Prostate gland (tissue), 2 donors: ENCODE measurements around the gene OR5A2. TPM values are rescaled to one million over a fixed set of nuclear protein-coding genes. Genes with fewer than 3 reads are reported as not detected.

Experiments used
- DNase-seq: peaks from one replicate; pipeline ENCODE4 v3.0.0-alpha.2; 2019; ENCODE audit warnings: low spot score
- H3K27ac ChIP-seq, 2 donors: fragments of 200-600 bp; sonication (generic); 2 replicates each; pipeline ENCODE4 v1.5.1; 2017 to 2019
- H3K27me3 ChIP-seq: fragments of 200-600 bp; sonication (generic); replicated peaks from 2 replicates; pipeline ENCODE4 v1.5.1; 2019; ENCODE audit not compliant: insufficient read depth
- H3K36me3 ChIP-seq, 2 donors: fragments of 200-600 bp; sonication (generic); 1 replicate in 1 of 2; 2 replicates in 1 of 2; pipeline versions ENCODE4 v1.5.1 to v1.8.1; 2017 to 2019
- H3K4me1 ChIP-seq: fragments of 200-600 bp; sonication (generic); replicated peaks from 2 replicates; pipeline ENCODE4 v1.5.1; 2019
- H3K4me3 ChIP-seq, 2 donors: fragments of 200-600 bp; sonication (generic); 2 replicates each; pipeline ENCODE4 v1.5.1; 2017 to 2019
- H3K9me3 ChIP-seq: fragments of 200-600 bp; sonication (generic); 2 replicates; pipeline ENCODE4 v1.5.1; 2017
- POLR2A ChIP-seq: fragments of 450-650 bp; IDR thresholded peaks from one replicate; pipeline ENCODE4 v1.6.1; 2016; ENCODE audit warnings: antibody characterized with exemption, mild to moderate bottlenecking
- POLR2AphosphoS5 ChIP-seq: sonication (generic); formaldehyde crosslinking; IDR thresholded peaks from one replicate; pipeline ENCODE4 v1.6.1; 2017; ENCODE audit warnings: antibody characterized with exemption
- whole genome bisulfite sequencing: methylation state at CpG from one replicate; pipeline ENCODE4 v1.1.5; 2018; 5-methylcytosine and 5-hydroxymethylcytosine counted together
- intact Hi-C: fragments of 100-400 bp; cut with DNase I; formaldehyde crosslinking; loops from one replicate; pipeline ENCODE4 v1.14.2; 2022
- total RNA-seq, 2 donors: library from RNA; depleted of rRNA; stranded (reverse); fragments of >200 nt; gene quantifications; one replicate each; pipeline ENCODE4 v1.1.0, GENCODE V29; 2016
- TF ChIP-seq, protein P1 (sequence below), 4 experiments: fragments of 200-600 bp in 2 of 4; fragments of 450-650 bp in 2 of 4; sonication (generic) in 2 of 4; IDR thresholded peaks; 1 replicate in 3 of 4; 2 replicates in 1 of 4; pipeline ENCODE4 v1.5.1; 2016 to 2019; ENCODE audit warnings: antibody characterized with exemption in 4 of 4, mild to moderate bottlenecking in 2 of 4, moderate library complexity in 2 of 4

OR5A2 gene
- total RNA-seq, 2 donors from 2014 or later: not detected

DNA sequence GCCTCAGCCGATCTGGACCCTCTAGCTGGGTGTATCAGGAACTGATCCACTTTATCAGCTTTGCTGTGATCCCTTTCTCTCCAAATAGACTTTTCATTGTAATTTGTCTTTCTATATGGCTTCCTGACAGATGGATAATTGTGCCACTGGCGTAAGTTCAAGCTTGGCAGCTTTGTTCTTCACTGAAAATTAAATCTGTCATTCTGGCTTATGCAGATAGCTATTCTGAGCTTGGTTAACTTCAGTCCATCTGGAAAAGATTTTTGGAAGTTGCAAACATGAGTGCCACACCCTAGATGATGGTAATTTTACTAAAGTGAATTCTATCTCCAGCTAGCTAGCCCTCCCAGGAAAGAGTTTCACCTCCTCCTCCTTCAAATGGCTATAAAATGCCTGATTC, 8.1 kb downstream of the OR5A2 start:
- H3K36me3 ChIP-seq: no peaks in the 10 kb centered on the region
- intact Hi-C loops: no loop called here
- no peaks in the 10 kb centered on the region for H3K4me1 ChIP-seq
- H3K4me3 ChIP-seq: no peak overlapping the region
- no peaks in the 10 kb centered on the region for H3K9me3 ChIP-seq
- no peak overlapping the region for H3K27ac ChIP-seq
- DNase-seq: no peak
- TF ChIP-seq POLR2A: no peak
- H3K27me3 ChIP-seq: no peaks in the 10 kb centered on the region
- WGBS: 72% methylated on average over 2 of the region's 2 CpGs

DNA sequence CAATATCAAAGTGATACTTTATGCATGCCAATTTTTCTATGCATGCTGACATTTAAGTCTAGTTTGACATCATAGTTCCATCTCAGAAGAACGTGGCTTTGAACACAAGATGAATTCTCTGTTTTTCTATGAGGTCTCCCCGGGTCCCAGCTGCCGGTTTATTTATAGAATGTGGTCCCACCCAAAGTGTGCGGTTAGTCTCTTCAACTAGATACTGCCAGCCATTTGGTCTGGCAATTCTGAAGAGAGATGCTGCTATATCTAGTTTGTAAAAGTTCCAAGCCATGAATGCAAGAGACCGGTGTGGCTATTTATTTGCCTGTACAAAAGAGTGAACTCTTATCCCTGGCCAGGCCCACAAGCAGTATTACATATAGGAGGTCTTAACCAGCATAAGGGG, 9.2 kb downstream of the OR5A2 start:
- 76% methylated on average over 5 of the region's 5 CpGs for WGBS
- no peak for DNase-seq
- Histone ChIP-seq H3K36me3 (no peaks in the 10 kb centered on the region), H3K9me3 (no peaks in the 10 kb centered on the region), H3K4me1 (no peaks in the 10 kb centered on the region), H3K27me3 (no peaks in the 10 kb centered on the region), H3K4me3 (no peak overlapping the region), H3K27ac (no peak overlapping the region)
- TF ChIP-seq POLR2AphosphoS5 (no peak), POLR2A (no peak)
- TF ChIP-seq, protein P1, sequence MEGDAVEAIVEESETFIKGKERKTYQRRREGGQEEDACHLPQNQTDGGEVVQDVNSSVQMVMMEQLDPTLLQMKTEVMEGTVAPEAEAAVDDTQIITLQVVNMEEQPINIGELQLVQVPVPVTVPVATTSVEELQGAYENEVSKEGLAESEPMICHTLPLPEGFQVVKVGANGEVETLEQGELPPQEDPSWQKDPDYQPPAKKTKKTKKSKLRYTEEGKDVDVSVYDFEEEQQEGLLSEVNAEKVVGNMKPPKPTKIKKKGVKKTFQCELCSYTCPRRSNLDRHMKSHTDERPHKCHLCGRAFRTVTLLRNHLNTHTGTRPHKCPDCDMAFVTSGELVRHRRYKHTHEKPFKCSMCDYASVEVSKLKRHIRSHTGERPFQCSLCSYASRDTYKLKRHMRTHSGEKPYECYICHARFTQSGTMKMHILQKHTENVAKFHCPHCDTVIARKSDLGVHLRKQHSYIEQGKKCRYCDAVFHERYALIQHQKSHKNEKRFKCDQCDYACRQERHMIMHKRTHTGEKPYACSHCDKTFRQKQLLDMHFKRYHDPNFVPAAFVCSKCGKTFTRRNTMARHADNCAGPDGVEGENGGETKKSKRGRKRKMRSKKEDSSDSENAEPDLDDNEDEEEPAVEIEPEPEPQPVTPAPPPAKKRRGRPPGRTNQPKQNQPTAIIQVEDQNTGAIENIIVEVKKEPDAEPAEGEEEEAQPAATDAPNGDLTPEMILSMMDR (IDR thresholded peaks at IDR 0.05): no peak
- intact Hi-C loops: no loop called here

DNA sequence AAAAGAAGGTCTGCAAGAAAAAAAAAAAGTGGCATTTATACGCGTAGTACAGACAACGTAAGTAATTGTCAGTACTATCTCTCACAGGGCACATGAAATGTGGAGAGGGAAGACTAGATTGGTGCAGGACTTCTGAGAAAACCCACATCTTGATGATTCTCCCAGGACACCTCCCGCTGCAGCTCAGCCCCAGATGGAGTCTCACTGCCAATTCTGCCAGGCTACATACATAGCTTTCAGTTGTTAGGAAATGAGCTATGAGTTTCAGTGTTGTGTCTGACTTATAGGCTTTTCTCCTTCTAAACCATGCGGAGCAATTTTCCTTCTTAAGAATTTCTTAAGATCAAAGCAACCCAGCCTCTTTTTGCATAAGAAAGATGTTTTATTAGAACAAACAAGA, 9.6 kb downstream of the OR5A2 start:
- Histone ChIP-seq H3K9me3 (no peaks in the 10 kb centered on the region), H3K4me1 (no peaks in the 10 kb centered on the region), H3K27ac (no peak overlapping the region), H3K4me3 (no peak overlapping the region), H3K27me3 (no peaks in the 10 kb centered on the region), H3K36me3 (no peaks in the 10 kb centered on the region)
- intact Hi-C loops: no loop called here
- DNase-seq: no peak
- TF ChIP-seq POLR2AphosphoS5: no peak
- no peak for TF ChIP-seq POLR2A
- TF ChIP-seq, protein P1 (IDR thresholded peaks at IDR 0.05): no peak
- 85% methylated on average over 5 of the region's 5 CpGs for WGBS

DNA sequence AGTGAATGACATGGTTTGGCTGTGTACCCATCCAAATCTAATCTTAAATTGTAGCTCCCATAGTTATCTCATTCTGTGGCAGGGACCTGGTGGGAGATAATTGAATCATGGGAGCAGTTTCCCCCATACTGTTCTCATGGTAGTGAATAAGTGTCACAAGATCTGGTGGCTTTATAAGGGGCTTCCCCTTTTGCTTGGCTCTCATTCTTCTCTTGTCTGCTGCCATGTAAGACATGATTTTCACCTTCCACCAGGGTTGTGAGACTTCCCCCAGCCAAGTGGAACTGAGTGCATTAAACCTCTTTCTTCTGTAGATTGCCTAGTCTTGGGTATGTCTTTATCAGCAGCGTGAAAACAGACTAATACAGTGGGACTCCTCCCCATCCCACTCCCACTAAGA, 11.1 kb downstream of the OR5A2 start:
- intact Hi-C loops: no loop called here
- no peak for DNase-seq
- Histone ChIP-seq H3K4me1 (no peaks in the 10 kb centered on the region), H3K4me3 (no peak overlapping the region), H3K36me3 (no peaks in the 10 kb centered on the region), H3K27me3 (no peaks in the 10 kb centered on the region), H3K27ac (no peak overlapping the region), H3K9me3 (no peaks in the 10 kb centered on the region)
- 65% methylated on average over 1 of the region's 1 CpG for WGBS
- TF ChIP-seq POLR2AphosphoS5: no peak
- TF ChIP-seq POLR2A: no peak
- TF ChIP-seq, protein P1 (IDR thresholded peaks at IDR 0.05): no peak

DNA sequence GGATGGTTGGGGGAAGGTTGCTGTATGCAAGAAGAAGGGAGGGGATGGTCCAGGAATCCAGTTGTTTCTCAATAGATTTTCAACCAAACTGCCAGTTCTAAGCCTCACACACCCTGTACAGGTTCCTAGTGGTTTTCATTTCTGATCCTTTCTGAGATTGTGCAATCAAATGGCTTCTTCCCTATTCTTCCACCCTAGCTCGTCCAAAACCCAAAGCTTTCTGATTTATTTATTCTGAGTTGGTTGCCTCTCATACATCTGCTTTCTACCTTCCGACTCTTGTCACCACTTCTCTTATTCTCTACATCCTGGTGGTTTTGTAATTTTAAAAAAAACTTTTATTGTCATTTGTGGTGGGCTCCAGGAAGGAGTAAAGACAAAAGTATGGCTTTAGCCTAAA, 12.6 kb downstream of the OR5A2 start:
- intact Hi-C loops: no loop called here
- Histone ChIP-seq H3K27me3 (no peaks in the 10 kb centered on the region), H3K4me1 (no peaks in the 10 kb centered on the region), H3K36me3 (no peaks in the 10 kb centered on the region), H3K27ac (no peak overlapping the region), H3K4me3 (no peak overlapping the region), H3K9me3 (no peaks in the 10 kb centered on the region)
- TF ChIP-seq POLR2A (no peak), POLR2AphosphoS5 (no peak)
- TF ChIP-seq, protein P1 (IDR thresholded peaks at IDR 0.05): no peak
- no peak for DNase-seq
- WGBS: 79% methylated on average over 2 of the region's 2 CpGs
